LNCaP clone FGC (cell line): Measurements from ENCODE around the gene SHF.

Experiments
- DNase-seq: peaks from one replicate; pipeline ENCODE4 v3.0.0-alpha.2; 2011; ENCODE audit warnings: low read depth
- H3K4me3 ChIP-seq: 2 replicates; pipeline ENCODE4 v1.5.1; 2011; ENCODE audit warnings: mild to moderate bottlenecking, low read depth, low read length, control low read depth
- CTCF ChIP-seq: IDR thresholded peaks from 2 replicates; pipeline ENCODE4 v1.5.1; 2012; ENCODE audit warnings: mild to moderate bottlenecking; ENCODE audit not compliant: control insufficient read depth, insufficient read depth; ENCODE audit errors: extremely low read depth

Gene SHF

GRCh38 chr15:45121020-45121419 is 66.7 kb downstream of the SHF start:
- no peak for DNase-seq
- H3K4me3 ChIP-seq: no peak overlapping the region

DNA sequence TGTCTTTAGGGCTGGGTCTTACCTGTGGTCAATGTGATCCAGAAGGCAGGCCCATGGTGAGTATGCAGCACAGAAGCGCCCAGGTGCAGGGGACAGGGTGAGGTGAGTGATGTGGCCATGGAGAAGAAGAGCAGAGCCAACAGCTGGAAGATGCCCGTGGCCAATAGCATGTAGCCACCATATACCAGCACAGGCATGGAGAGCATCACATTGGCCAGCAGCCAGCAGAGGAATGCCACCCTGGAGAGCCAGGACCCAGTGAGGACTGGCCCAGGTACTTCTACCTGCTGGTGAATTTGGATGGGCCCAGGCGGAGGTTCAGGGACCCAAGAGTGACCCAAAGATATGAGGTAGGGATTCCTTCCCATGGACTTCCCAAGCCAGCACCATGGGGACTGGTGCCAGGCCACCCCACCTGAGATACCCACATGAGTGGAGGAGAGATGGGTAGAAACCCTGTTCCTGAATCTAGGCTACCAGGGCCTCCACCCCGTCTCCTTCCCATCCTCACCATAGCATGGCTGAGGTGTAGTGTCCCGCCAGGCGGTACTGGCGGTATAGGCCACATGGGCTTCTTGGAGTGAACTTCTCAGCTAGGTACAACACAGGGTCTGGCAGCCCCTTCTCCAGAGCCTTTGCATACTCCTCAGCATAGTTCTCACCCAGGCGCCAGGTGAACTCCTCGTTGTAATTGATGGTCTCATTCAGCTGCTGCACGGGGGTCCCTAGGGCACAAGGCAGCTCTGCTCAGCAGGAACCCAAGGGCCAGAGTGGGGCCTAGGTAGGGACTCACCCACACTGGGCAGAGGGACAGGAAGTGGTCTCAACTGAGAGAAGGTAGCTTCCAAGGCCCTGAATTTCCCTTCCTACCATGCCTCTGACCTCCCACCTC is 67.4 kb downstream of the SHF start:
- DNase-seq: no peak
- no peak for TF ChIP-seq CTCF
- no peak overlapping the region for H3K4me3 ChIP-seq

More at GRCh38 chr15:45121020-45121419, 66.7 kb downstream of the SHF start:
- no peak for TF ChIP-seq CTCF

DNA sequence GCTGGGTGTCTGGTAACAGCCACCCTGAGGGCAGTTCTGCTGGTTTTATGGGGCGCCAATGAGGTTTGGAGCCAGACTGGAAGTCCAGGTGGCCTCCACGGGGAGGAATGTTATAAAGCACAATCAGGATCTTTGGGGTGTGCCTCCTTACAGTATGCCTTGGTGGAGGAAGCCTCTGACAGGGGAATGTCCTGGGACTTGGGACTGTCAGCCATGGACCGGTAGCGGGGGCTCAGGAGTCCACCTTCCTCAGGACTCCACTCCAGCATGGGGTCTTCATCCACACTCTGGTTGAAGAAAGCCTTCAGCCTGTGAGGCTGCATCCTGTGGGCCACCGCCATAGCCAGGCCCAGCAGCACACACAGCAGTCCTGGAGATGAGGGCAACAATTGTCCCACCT is 68.8 kb downstream of the SHF start:
- no peak for DNase-seq
- H3K4me3 ChIP-seq: no peak overlapping the region
- no peak for TF ChIP-seq CTCF

GRCh38 chr15:45118131-45118588 is 69.6 kb downstream of the SHF start:
- H3K4me3 ChIP-seq: no peak overlapping the region
- DNase-seq: peak; percentile 73
- TF ChIP-seq CTCF: peak; percentile 100

DNA sequence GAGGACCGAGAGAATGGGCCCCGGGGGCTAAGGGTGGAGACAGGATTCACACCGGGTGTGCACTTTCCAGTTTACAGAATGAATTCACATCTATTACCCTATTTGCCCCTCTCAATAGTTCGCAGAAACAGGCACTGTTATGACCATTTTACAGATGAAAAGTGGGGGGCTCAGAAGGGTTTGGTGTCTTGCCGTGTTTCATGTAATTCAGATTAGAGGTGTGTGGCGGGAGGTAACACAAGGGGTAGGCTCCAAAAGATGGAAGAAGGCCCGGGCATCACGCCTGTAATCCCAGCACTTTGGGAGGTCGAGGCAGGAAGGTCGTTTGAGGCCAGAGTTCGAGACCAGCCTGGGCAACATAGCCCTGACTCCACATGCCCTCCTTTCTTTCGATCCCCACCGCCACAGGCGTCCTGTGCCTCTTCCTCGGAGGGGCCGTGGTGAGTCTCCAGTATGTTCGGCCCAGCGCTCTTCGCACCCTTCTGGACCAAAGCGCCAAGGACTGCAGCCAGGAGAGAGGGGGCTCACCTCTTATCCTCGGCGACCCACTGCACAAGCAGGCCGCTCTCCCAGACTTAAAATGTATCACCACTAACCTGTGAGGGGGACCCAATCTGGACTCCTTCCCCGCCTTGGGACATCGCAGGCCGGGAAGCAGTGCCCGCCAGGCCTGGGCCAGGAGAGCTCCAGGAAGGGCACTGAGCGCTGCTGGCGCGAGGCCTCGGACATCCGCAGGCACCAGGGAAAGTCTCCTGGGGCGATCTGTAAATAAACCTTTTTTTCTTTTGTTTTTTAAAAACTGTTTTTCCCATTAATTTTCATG is 70.2 kb downstream of the SHF start:
- TF ChIP-seq CTCF: no peak
- no peak for DNase-seq
- H3K4me3 ChIP-seq: no peak overlapping the region
